GM19468 (cell line): ENCODE measurements around the gene TCERG1.

Experiments used
- ATAC-seq: cut with Tn5 transposase; IDR thresholded peaks from one replicate; pipeline ENCODE4 v1.9.1; 2021; ENCODE audit warnings: mild to moderate bottlenecking, moderate library complexity, moderate number of reproducible peaks; ENCODE audit not compliant: unreplicated experiment; ENCODE audit errors: extremely low read depth

Gene TCERG1

GRCh38 chr5:146560205-146560812, 113.2 kb downstream of the TCERG1 start:
- no peak for ATAC-seq
